GM12892 (cell line): ENCODE measurements around the gene PEX26.

Source experiments
- POLR2A ChIP-seq: IDR thresholded peaks from 2 replicates; pipeline ENCODE4 v1.6.1; 2011; ENCODE audit warnings: low read depth, low read length, control low read depth
- POLR2AphosphoS5 ChIP-seq: IDR thresholded peaks from 2 replicates; pipeline ENCODE4 v1.6.1; 2011; ENCODE audit warnings: low read depth, low read length, control low read depth
- TAF1 ChIP-seq: IDR thresholded peaks from 2 replicates; pipeline ENCODE4 v1.6.1; 2011; ENCODE audit warnings: low read depth, mild to moderate bottlenecking, control low read depth, low read length, borderline replicate concordance

DNA sequence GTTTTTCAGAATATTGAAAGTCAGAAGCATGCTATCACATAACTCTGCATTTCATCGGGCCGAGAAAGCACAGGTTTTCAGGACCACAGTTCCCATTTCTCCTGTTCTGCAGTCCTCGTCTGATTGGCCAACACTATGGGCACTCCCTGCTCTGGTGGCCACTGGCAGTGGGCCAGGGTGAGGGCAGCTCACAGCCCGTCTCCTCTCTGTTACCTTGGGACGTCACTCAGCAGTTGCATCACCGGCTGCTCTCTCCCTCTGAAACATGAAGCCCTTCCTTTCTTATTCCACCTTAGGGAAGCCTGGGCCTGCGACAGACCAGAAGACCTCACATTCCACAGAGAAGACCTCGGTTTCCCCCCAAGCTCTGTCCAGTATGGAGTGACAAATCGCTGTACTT lies 42.0 kb upstream of the PEX26 start:
- TF ChIP-seq POLR2AphosphoS5 (no peak), TAF1 (no peak), POLR2A (no peak)
